ENCODE measurements around the gene TRIM41. TPM values are rescaled to one million over a fixed set of nuclear protein-coding genes. Genes with fewer than 3 reads are reported as not detected.
A peak's percentile ranks its signal among the peaks of the same experiment; 100 is the strongest.

The TRIM41 gene
- total RNA-seq, 1 donor, result 15.9 TPM

GRCh38 chr5:181215997-181216989 is 6.8 kb upstream of the TRIM41 start:
- Histone ChIP-seq H3K36me3 (ENCODE audit: insufficient read depth, low read length) (no peaks in the 10 kb centered on the region), H2AFZ (ENCODE audit: low read length) (peak overlapping the region; percentile 85), H3K4me2 (ENCODE audit: insufficient read depth, low read length) (peak overlapping the region; percentile 82), H3K4me3 (ENCODE audit: insufficient read depth, low read length) (peak overlapping the region; percentile 68), H3K79me2 (ENCODE audit: insufficient read depth, low read length) (no peaks in the 10 kb centered on the region), H3K27ac (ENCODE audit: low read depth, low read length) (no peak overlapping the region), H3K27me3 (ENCODE audit: insufficient read depth, low read length) (no peaks in the 10 kb centered on the region), H3K4me1 (ENCODE audit: insufficient read depth, low read length) (peaks cover 12% of the 10 kb centered on the region), H3K9me3 (ENCODE audit: low read depth, low read length) (no peaks in the 10 kb centered on the region), H4K20me1 (ENCODE audit: insufficient read depth, low read length) (no peaks in the 10 kb centered on the region)
- peak; percentile 51 for DNase-seq (ENCODE audit: insufficient read length, low spot score, missing footprints)
- no peak for TF ChIP-seq CTCF (IDR thresholded peaks at IDR 0.05; ENCODE audit: extremely low read depth, low read depth, low read length)

- H3K4me2 ChIP-seq (ENCODE audit: insufficient read depth, low read length), result peak overlapping the region; percentile 87
- no peaks in the 10 kb centered on the region for H3K79me2 ChIP-seq (ENCODE audit: insufficient read depth, low read length)
- H3K36me3 ChIP-seq (ENCODE audit: insufficient read depth, low read length), result no peaks in the 10 kb centered on the region
- DNase-seq (ENCODE audit: insufficient read length, low spot score, missing footprints), result peak; percentile 89
- peak overlapping the region; percentile 66 for H3K4me3 ChIP-seq (ENCODE audit: insufficient read depth, low read length)
- no peaks in the 10 kb centered on the region for H3K9me3 ChIP-seq (ENCODE audit: low read depth, low read length)
- H4K20me1 ChIP-seq (ENCODE audit: insufficient read depth, low read length), result no peaks in the 10 kb centered on the region
- peak overlapping the region; percentile 88 for H2AFZ ChIP-seq (ENCODE audit: low read length)
- H3K4me1 ChIP-seq (ENCODE audit: insufficient read depth, low read length), result peaks cover 12% of the 10 kb centered on the region
- peak; percentile 6 for TF ChIP-seq CTCF (IDR thresholded peaks at IDR 0.05; ENCODE audit: extremely low read depth, low read depth, low read length)
- no peaks in the 10 kb centered on the region for H3K27me3 ChIP-seq (ENCODE audit: insufficient read depth, low read length)
- H3K27ac ChIP-seq (ENCODE audit: low read depth, low read length), result peak overlapping the region; percentile 7
Observed at GRCh38 chr5:181217111-181217802, 5.8 kb upstream of the TRIM41 start.

GRCh38 chr5:181217803-181218062 is 5.3 kb upstream of the TRIM41 start:
- Histone ChIP-seq H3K27me3 (ENCODE audit: insufficient read depth, low read length) (no peaks in the 10 kb centered on the region), H3K9me3 (ENCODE audit: low read depth, low read length) (no peaks in the 10 kb centered on the region), H3K4me2 (ENCODE audit: insufficient read depth, low read length) (peak overlapping the region; percentile 87), H4K20me1 (ENCODE audit: insufficient read depth, low read length) (no peaks in the 10 kb centered on the region), H3K79me2 (ENCODE audit: insufficient read depth, low read length) (no peaks in the 10 kb centered on the region), H3K4me3 (ENCODE audit: insufficient read depth, low read length) (peak overlapping the region; percentile 66), H2AFZ (ENCODE audit: low read length) (peak overlapping the region; percentile 88), H3K4me1 (ENCODE audit: insufficient read depth, low read length) (peaks cover 15% of the 10 kb centered on the region), H3K36me3 (ENCODE audit: insufficient read depth, low read length) (no peaks in the 10 kb centered on the region), H3K27ac (ENCODE audit: low read depth, low read length) (peak overlapping the region; percentile 7)
- TF ChIP-seq CTCF (IDR thresholded peaks at IDR 0.05; ENCODE audit: extremely low read depth, low read depth, low read length), result no peak
- no peak for DNase-seq (ENCODE audit: insufficient read length, low spot score, missing footprints)

- peaks cover 17% of the 10 kb centered on the region for H3K4me1 ChIP-seq (ENCODE audit: insufficient read depth, low read length)
- no peaks in the 10 kb centered on the region for H3K36me3 ChIP-seq (ENCODE audit: insufficient read depth, low read length)
- H3K4me2 ChIP-seq (ENCODE audit: insufficient read depth, low read length), result peak overlapping the region; percentile 77
- peaks cover 2% of the 10 kb centered on the region for H3K79me2 ChIP-seq (ENCODE audit: insufficient read depth, low read length)
- no peak for TF ChIP-seq CTCF (IDR thresholded peaks at IDR 0.05; ENCODE audit: extremely low read depth, low read depth, low read length)
- no peaks in the 10 kb centered on the region for H3K27me3 ChIP-seq (ENCODE audit: insufficient read depth, low read length)
- H2AFZ ChIP-seq (ENCODE audit: low read length), result peak overlapping the region; percentile 88
- peak; percentile 59 for DNase-seq (ENCODE audit: insufficient read length, low spot score, missing footprints)
- no peaks in the 10 kb centered on the region for H4K20me1 ChIP-seq (ENCODE audit: insufficient read depth, low read length)
- H3K4me3 ChIP-seq (ENCODE audit: insufficient read depth, low read length), result peak overlapping the region; percentile 66
- no peak overlapping the region for H3K27ac ChIP-seq (ENCODE audit: low read depth, low read length)
- H3K9me3 ChIP-seq (ENCODE audit: low read depth, low read length), result no peaks in the 10 kb centered on the region
Observed at GRCh38 chr5:181218795-181219124, 4.3 kb upstream of the TRIM41 start.
